ENCODE results near the gene RTL3.

DNA sequence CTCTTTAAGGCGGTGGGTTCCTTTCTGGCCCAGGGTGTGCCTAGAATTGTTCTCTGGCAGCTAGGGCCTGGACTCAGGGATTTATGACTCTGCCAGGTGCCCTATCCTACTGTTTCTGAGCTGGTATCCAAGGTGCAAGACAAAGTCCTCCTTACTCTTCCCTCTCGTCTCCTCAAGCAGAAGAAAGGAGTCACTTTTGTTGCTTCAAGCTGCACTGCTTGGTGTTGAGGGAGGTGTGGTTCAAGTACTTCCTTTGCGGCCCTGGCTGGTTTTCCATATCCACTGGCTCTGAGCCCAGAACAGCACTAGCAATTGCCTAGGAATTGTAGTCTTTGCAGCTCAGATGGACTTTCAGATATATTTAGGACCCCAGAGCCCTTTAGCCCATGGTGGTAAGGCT is 39.3 kb downstream of the RTL3 start:
- TF ChIP-seq, protein P1, sequence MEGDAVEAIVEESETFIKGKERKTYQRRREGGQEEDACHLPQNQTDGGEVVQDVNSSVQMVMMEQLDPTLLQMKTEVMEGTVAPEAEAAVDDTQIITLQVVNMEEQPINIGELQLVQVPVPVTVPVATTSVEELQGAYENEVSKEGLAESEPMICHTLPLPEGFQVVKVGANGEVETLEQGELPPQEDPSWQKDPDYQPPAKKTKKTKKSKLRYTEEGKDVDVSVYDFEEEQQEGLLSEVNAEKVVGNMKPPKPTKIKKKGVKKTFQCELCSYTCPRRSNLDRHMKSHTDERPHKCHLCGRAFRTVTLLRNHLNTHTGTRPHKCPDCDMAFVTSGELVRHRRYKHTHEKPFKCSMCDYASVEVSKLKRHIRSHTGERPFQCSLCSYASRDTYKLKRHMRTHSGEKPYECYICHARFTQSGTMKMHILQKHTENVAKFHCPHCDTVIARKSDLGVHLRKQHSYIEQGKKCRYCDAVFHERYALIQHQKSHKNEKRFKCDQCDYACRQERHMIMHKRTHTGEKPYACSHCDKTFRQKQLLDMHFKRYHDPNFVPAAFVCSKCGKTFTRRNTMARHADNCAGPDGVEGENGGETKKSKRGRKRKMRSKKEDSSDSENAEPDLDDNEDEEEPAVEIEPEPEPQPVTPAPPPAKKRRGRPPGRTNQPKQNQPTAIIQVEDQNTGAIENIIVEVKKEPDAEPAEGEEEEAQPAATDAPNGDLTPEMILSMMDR (IDR thresholded peaks at IDR 0.05), result no peak
- no peak for TF ChIP-seq HDAC2 (IDR thresholded peaks at IDR 0.05)
- TF ChIP-seq CEBPB (IDR thresholded peaks at IDR 0.05), result no peak
- no peak for TF ChIP-seq MAX (IDR thresholded peaks at IDR 0.05)
- no peak for TF ChIP-seq EP300 (IDR thresholded peaks at IDR 0.05)
- TF ChIP-seq REST (IDR thresholded peaks at IDR 0.05), result no peak
- no peak for TF ChIP-seq MYC (IDR thresholded peaks at IDR 0.05; ENCODE audit: borderline replicate concordance, low read length)
